Endodermal cell (in vitro differentiated cells): Measurements from ENCODE around the gene NCKIPSD. TPM values are rescaled to one million over a fixed set of nuclear protein-coding genes. Genes with fewer than 3 reads are reported as not detected.
A peak's percentile ranks its signal among the peaks of the same experiment; 100 is the strongest.

ENCODE experiments used
- DNase-seq: peaks from one replicate; pipeline ENCODE4 v3.0.0-alpha.2; 2017
- H3K27ac ChIP-seq: 2 replicates; pipeline ENCODE4 v1.5.1; 2013; ENCODE audit warnings: mild to moderate bottlenecking, low read depth, low read length, moderate library complexity
- H3K27me3 ChIP-seq: 2 replicates; pipeline ENCODE4 v1.6.1; 2013; ENCODE audit warnings: mild to moderate bottlenecking, low read length, moderate library complexity; ENCODE audit not compliant: insufficient read depth, control insufficient read depth, poor library complexity, severe bottlenecking
- H3K36me3 ChIP-seq: 2 replicates; pipeline ENCODE4 v1.7.0; 2013; ENCODE audit warnings: mild to moderate bottlenecking, low read length, moderate library complexity; ENCODE audit not compliant: control insufficient read depth, insufficient read depth
- H3K4me1 ChIP-seq: one replicate; pipeline ENCODE4 v1.7.0; 2013; ENCODE audit warnings: low read length; ENCODE audit not compliant: control insufficient read depth, insufficient read depth
- H3K4me3 ChIP-seq: 2 replicates; pipeline ENCODE4 v1.5.1; 2013; ENCODE audit warnings: mild to moderate bottlenecking, low read length, moderate library complexity
- H3K9ac ChIP-seq: 2 replicates; pipeline ENCODE4 v1.6.1; 2013; ENCODE audit warnings: mild to moderate bottlenecking, low read length, moderate library complexity; ENCODE audit not compliant: poor library complexity, severe bottlenecking; ENCODE audit errors: extremely low read depth
- H3K9me3 ChIP-seq: 2 replicates; pipeline ENCODE4 v1.6.1; 2013; ENCODE audit warnings: mild to moderate bottlenecking, low read length, moderate library complexity; ENCODE audit not compliant: control insufficient read depth
- H3K27ac Mint-ChIP-seq: 2 replicates; pipeline ENCODE4 v1.8.0; 2020; ENCODE audit warnings: mixed read lengths
- H3K27me3 Mint-ChIP-seq: 2 replicates; pipeline ENCODE4 v1.8.0; 2021; ENCODE audit warnings: mild to moderate bottlenecking, mixed read lengths; ENCODE audit not compliant: insufficient read depth
- H3K36me3 Mint-ChIP-seq: 2 replicates; pipeline ENCODE4 v1.8.0; 2020; ENCODE audit warnings: low read depth, mixed read lengths
- H3K4me1 Mint-ChIP-seq: 2 replicates; pipeline ENCODE4 v1.8.0; 2020; ENCODE audit warnings: mixed read lengths
- H3K4me3 Mint-ChIP-seq: 2 replicates; pipeline ENCODE4 v1.8.0; 2020; ENCODE audit warnings: mild to moderate bottlenecking, moderate library complexity, mixed read lengths
- H3K9me3 Mint-ChIP-seq: 2 replicates; pipeline ENCODE4 v1.8.0; 2020; ENCODE audit warnings: mild to moderate bottlenecking, mixed read lengths
- whole genome bisulfite sequencing, 2 experiments: methylation state at CpG; one replicate each; pipeline versions ENCODE4 v1.1.5 to v1.1.7; 2013; ENCODE audit warnings: missing lambda C conversion rate in 2 of 2, mixed read lengths in 1 of 2; ENCODE audit not compliant: insufficient coverage in 1 of 2, insufficient read length in 1 of 2; 5-methylcytosine and 5-hydroxymethylcytosine counted together
- total RNA-seq, 2 donors: library from RNA; stranded (reverse); fragmentation: NEBNext Ultra II Directional in 1 of 2; extraction: Animal tissue kit (Norgen Biotek cat#: 25700) in 1 of 2; gene quantifications; 2 replicates in 1 of 2; 3 replicates in 1 of 2; pipeline ENCODE4 v1.2.1, GENCODE V29; 2021
- TF ChIP-seq, protein P1 (sequence below): fragments of 200-600 bp; sonication (generic); conservative IDR thresholded peaks from 2 replicates; pipeline ENCODE4 v1.5.0; 2021; ENCODE audit warnings: antibody characterized with exemption, mild to moderate bottlenecking

Gene NCKIPSD
- total RNA-seq, 2 donors from 2014 or later: 30.9 to 32.5 TPM

DNA sequence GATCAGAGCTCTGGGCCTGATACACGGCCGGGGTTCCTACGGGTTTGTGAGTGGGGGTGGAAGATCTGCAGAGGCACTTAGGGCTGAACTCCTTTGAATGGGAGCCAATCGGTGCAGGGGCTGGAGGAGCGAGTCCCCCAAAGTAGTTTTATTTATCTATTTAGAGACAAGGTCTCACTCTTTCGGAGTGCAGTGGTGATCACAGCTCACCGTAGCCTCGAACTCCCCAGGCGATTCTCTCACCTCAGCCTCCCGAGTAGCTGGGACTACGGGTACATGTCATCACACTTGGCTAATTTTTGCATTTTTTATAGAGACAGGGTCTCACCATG lies 21.4 kb downstream of the NCKIPSD start:
- H3K36me3 Mint-ChIP-seq: peaks cover 28% of the 10 kb centered on the region
- peaks cover 10% of the 10 kb centered on the region for H3K4me1 Mint-ChIP-seq
- peak overlapping the region; percentile 25 for H3K27ac ChIP-seq
- peaks cover 8% of the 10 kb centered on the region for H3K9me3 ChIP-seq
- no peak overlapping the region for H3K9ac ChIP-seq
- peak overlapping the region; percentile 80 for H3K4me3 Mint-ChIP-seq
- H3K9me3 Mint-ChIP-seq: no peaks in the 10 kb centered on the region
- H3K27ac Mint-ChIP-seq: peak overlapping the region; percentile 100
- H3K36me3 ChIP-seq: peaks cover 29% of the 10 kb centered on the region
- no peaks in the 10 kb centered on the region for H3K27me3 ChIP-seq
- H3K27me3 Mint-ChIP-seq: peaks cover 7% of the 10 kb centered on the region
- 61 to 78% methylated on average over 6 to 11 of the region's 11 CpGs for WGBS, 2 experiments
- peak overlapping the region; percentile 94 for H3K4me3 ChIP-seq
- no peak for DNase-seq
- TF ChIP-seq, protein P1, sequence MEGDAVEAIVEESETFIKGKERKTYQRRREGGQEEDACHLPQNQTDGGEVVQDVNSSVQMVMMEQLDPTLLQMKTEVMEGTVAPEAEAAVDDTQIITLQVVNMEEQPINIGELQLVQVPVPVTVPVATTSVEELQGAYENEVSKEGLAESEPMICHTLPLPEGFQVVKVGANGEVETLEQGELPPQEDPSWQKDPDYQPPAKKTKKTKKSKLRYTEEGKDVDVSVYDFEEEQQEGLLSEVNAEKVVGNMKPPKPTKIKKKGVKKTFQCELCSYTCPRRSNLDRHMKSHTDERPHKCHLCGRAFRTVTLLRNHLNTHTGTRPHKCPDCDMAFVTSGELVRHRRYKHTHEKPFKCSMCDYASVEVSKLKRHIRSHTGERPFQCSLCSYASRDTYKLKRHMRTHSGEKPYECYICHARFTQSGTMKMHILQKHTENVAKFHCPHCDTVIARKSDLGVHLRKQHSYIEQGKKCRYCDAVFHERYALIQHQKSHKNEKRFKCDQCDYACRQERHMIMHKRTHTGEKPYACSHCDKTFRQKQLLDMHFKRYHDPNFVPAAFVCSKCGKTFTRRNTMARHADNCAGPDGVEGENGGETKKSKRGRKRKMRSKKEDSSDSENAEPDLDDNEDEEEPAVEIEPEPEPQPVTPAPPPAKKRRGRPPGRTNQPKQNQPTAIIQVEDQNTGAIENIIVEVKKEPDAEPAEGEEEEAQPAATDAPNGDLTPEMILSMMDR: peak; percentile 23
- no peaks in the 10 kb centered on the region for H3K4me1 ChIP-seq

DNA sequence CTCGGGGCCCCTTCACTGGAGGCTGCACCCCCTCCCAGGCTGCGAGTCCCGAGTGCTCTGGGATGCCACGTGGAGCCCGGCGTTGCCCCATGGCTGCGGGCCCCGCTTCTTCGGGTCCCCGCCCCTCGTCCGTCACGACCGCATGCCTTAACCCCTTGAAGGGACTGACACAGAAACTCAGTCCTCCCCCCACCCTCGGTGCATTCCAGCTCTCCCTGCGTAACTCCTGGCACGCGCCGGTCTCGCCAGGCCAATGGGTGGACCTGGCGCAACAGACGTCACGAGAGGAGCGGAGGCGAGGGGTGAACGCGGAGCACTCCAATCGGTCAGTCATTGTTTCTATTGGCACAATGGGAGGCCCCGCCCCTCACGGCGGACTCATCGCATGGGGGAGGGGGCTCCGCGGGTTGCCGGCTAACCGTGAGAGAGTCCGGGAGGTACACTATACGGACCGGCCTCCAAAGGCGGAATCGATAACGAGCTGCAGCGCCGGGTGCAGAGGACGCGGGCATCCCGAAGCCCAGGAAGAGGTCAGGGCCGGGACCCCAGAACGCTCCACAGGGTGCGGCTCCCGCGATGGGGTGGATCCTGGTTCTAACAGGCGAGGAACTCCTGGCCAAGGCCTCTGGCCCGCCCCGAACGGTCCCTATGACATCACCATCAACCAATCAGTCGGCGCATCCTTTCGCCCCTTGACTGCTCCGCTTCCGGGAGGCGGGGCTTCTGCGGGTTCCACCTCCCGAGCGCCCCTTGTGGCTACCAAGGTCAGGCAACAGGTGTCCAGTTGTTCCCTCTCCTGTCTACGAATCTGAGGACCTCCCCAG lies 22.0 kb downstream of the NCKIPSD start:
- Histone ChIP-seq H3K27ac (peak overlapping the region; percentile 99), H3K4me1 (no peaks in the 10 kb centered on the region), H3K9me3 (peaks cover 8% of the 10 kb centered on the region), H3K36me3 (peaks cover 35% of the 10 kb centered on the region), H3K9ac (peak overlapping the region; percentile 97), H3K4me3 (peak overlapping the region; percentile 94), H3K27me3 (no peaks in the 10 kb centered on the region)
- H3K27ac Mint-ChIP-seq: peak overlapping the region; percentile 100
- peaks cover 31% of the 10 kb centered on the region for H3K36me3 Mint-ChIP-seq
- TF ChIP-seq, protein P1: peak; percentile 91
- peaks cover 10% of the 10 kb centered on the region for H3K4me1 Mint-ChIP-seq
- 0% methylated on average over 30 to 66 of the region's 66 CpGs for WGBS, 2 experiments
- H3K27me3 Mint-ChIP-seq: peaks cover 10% of the 10 kb centered on the region
- H3K4me3 Mint-ChIP-seq: peak overlapping the region; percentile 80
- DNase-seq: peak; percentile 100
- H3K9me3 Mint-ChIP-seq: no peaks in the 10 kb centered on the region

DNA sequence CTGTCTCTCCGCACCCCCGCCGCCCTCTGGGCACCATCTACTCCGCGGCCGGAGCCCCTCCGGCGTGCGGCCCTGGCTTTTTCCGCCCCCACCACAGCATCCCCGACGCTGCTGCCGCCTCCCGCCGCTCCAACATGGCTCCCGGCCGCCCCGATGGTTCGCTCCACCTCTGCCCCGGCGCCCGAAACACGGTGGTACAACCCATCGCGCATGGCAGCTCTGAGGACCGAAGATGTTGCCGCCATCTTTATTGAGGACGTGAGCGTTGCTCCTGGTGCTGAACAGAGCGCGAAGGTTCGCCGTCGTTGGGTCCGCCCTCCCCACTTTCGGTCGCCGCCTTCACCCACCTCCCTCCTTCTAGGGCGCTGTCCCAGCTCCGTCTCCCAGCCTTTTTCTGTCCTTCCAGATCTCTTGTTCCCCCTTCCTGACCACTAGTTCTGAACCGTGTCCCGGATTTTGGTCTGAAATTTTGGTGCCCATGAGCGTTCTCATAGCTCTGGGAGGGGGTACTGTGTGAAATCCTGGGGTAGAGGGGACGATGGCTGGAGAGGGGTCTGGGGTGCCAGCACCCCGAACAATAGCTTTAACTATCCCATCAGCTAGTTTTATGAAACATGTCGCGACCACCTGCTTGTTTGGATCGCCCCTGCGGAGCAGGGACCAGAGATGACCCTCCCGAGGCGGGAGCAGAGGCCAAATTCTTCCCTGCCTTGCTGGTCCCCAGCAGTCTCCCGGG lies 22.8 kb downstream of the NCKIPSD start, which contains the start of gene CELSR3:
TSS of gene CELSR3 (minus strand) at position 134 of the 736 bp plus-strand sequence. CDS start 252 bp downstream, outside the sequence.
- H3K9me3 Mint-ChIP-seq: no peaks in the 10 kb centered on the region
- no peaks in the 10 kb centered on the region for H3K27me3 ChIP-seq
- H3K9me3 ChIP-seq: peaks cover 3% of the 10 kb centered on the region
- WGBS, 2 experiments: 0% methylated on average over 28 to 52 of the region's 52 CpGs
- H3K27ac ChIP-seq: peak within 1 kb of the TSS; percentile 99
- peak within 1 kb of the TSS; percentile 80 for H3K4me3 Mint-ChIP-seq
- peak; percentile 95 for DNase-seq
- TF ChIP-seq, protein P1: no peak
- peaks cover 27% of the 10 kb centered on the region for H3K36me3 Mint-ChIP-seq
- peaks cover 10% of the 10 kb centered on the region for H3K4me1 Mint-ChIP-seq
- H3K27ac Mint-ChIP-seq: peak within 1 kb of the TSS; percentile 100
- no peaks in the 10 kb centered on the region for H3K4me1 ChIP-seq
- peak within 1 kb of the TSS; percentile 97 for H3K9ac ChIP-seq
- peak within 1 kb of the TSS; percentile 94 for H3K4me3 ChIP-seq
- peaks cover 34% of the 10 kb centered on the region for H3K36me3 ChIP-seq
- peaks cover 15% of the 10 kb centered on the region for H3K27me3 Mint-ChIP-seq
